ENCODE data around the gene TRIP11. TPM values are rescaled to one million over a fixed set of nuclear protein-coding genes. Genes with fewer than 3 reads are reported as not detected.

Gene TRIP11
- 37.4 TPM for total RNA-seq (2021; ENCODE audit: unreplicated experiment)
- polyA plus RNA-seq (2012): 6.1 and 6.2 TPM in 2 replicates
- Bru-seq, nascent RNA: percentile 81 among the genes with signal in this experiment
- BruChase-seq, experiment 1, labeled RNA remaining after a 6-hour chase: percentile 79 among the genes with signal in this experiment
- BruChase-seq, experiment 2, labeled RNA remaining after a 2-hour chase: percentile 79 among the genes with signal in this experiment
- long read RNA-seq, full-length matches to known transcripts: 1 of 46 reads
- long read RNA-seq, partial matches to known transcripts: 34 of 46 reads
- long read RNA-seq, other reads (novel, unspliced or antisense): 11 of 46 reads

DNA sequence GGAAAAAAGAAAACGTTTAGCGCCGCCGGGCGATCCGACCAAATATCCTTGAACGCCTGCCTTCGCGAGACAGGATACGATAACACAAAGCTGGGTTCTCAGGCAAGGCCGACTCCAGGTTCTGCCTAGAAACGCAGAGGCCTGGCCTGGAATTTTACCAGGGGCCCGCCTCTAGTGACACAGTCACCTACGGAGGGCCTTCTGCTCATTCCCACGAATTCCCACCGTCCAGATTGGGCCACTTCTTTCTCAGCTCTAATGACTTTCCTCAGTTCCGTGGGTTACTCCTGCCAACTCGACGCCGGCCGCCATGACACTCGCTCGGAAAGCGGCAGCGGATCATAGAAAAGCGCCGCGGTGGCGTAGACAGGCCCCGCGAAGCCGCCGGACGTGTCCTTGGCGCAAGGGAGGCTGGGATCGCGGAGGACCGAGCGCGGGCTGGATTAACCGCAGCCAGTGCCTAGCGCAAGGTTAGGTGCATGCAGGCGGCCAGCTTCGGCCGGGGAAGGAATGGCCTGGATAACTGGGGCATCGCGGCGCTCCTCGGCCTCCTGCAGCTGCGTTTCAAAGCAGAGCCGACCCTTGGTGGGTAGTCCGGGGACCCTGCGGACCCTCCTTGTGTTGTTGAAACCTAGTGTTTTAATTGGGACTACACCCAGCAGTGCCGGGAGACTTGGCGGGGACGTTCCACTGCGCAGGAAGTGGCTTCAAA, at the start of gene TRIP11:
Gene TRIP11, minus strand, starts transcription at position 341 of the 712 bp plus-strand sequence. CDS start 374 bp downstream, outside the sequence.
- intact Hi-C loops (cut with micrococcal nuclease): no loop called here
- RAD21 ChIA-PET (ENCODE audit: low non-redundant PET in 1 of 2, low total read pairs in 2 of 2, uncharacterized antibody in 2 of 2, unreplicated experiment in 2 of 2): no interaction called here
- Histone ChIP-seq H3K4me1 (ENCODE audit: control insufficient read depth in 1 of 2, insufficient read depth in 2 of 2, low read length in 2 of 2) (peaks cover 12 to 14% of the 10 kb centered on the region in 2 experiments), H3K79me2 (ENCODE audit: insufficient read depth, low read length) (peaks cover 57% of the 10 kb centered on the region), H3K4me3 (replicated peaks in 1 of 2; ENCODE audit: low read depth in 1 of 2, low read length in 2 of 2) (peak within 1 kb of the TSS; percentile 83 to 93), H3K9ac (ENCODE audit: low read length) (peak within 1 kb of the TSS; percentile 87), H3K36me3 (ENCODE audit: control insufficient read depth in 1 of 2, insufficient read depth in 2 of 2, low read length in 2 of 2) (no peaks in the 10 kb centered on the region), H3K9me2 (ENCODE audit: insufficient read depth) (no peaks in the 10 kb centered on the region), H3K4me2 (ENCODE audit: low read length) (peak within 1 kb of the TSS; percentile 99), H2AFZ (ENCODE audit: low read depth, low read length, poor library complexity, severe bottlenecking) (peak within 1 kb of the TSS; percentile 85), H3K27me3 (ENCODE audit: insufficient read depth, low read length) (no peaks in the 10 kb centered on the region), H3K9me3 (ENCODE audit: control insufficient read depth in 1 of 2, insufficient read depth in 1 of 2, low read depth in 1 of 2, low read length in 2 of 2) (no peaks in the 10 kb centered on the region), H4K20me1 (ENCODE audit: insufficient read depth) (no peaks in the 10 kb centered on the region), H3K27ac (ENCODE audit: low read depth, low read length) (peak within 1 kb of the TSS; percentile 94)
- ATAC-seq (peak; percentile 97), DNase-seq (ENCODE audit: low read depth, low spot score) (peak; percentile 87)
- CTCF ChIA-PET: interaction anchor here (0.6 to 1.0 kb wide), 3 partner anchors 13 to 67 kb away, joined by 3 to 4 read pairs (median 3); partner anchors contain the start of gene ATXN3
- POLR2A ChIA-PET: interaction anchor here (1.5 to 2.0 kb wide), 3 partner anchors 18 to 67 kb away, joined by 6 to 8 read pairs (median 6); partner anchors contain the start of gene ATXN3
- no TSS peak for BruUV-seq (replicated peaks)
- TF ChIP-seq MAX (IDR thresholded peaks at IDR 0.05) (peak; percentile 88), POLR2AphosphoS5 (IDR thresholded peaks at IDR 0.05; ENCODE audit: low read depth, low read length) (peak; percentile 93), REST (IDR thresholded peaks at IDR 0.05; ENCODE audit: low read depth) (no peak), ELF1 (IDR thresholded peaks at IDR 0.05; ENCODE audit: borderline replicate concordance, low read depth) (no peak), EZH2 (IDR thresholded peaks at IDR 0.05) (no peak), SP1 (IDR thresholded peaks at IDR 0.05; ENCODE audit: low read depth) (no peak; the same call in 1 of the 2 replicates), CBX3 (IDR thresholded peaks at IDR 0.05; ENCODE audit: low read depth) (0 out of 2 replicates have a peak, but pooled peaks have one; percentile 48), FOSL1 (IDR thresholded peaks at IDR 0.05; ENCODE audit: low read depth) (no peak), ZBTB33 (IDR thresholded peaks at IDR 0.05; ENCODE audit: extremely low read depth, insufficient replicate concordance, low read length) (no peak), EZH2phosphoT487 (IDR thresholded peaks at IDR 0.05; ENCODE audit: borderline replicate concordance) (no peak), CTCF (IDR thresholded peaks at IDR 0.05 in 2 of 3, conservative IDR thresholded peaks at IDR 0.05 in 1 of 3; ENCODE audit: borderline replicate concordance in 1 of 3, insufficient read depth in 1 of 3, low read depth in 2 of 3, low read length in 2 of 3) (no peak), CEBPB (IDR thresholded peaks at IDR 0.05; ENCODE audit: low read depth) (no peak), ATF3 (IDR thresholded peaks at IDR 0.05) (no peak), SRF (IDR thresholded peaks at IDR 0.05; ENCODE audit: low read depth) (no peak), JUND (IDR thresholded peaks at IDR 0.05) (no peak), YY1 (IDR thresholded peaks at IDR 0.05; ENCODE audit: extremely low read depth, insufficient replicate concordance, low read depth, low read length) (peak; percentile 95), SIN3A (IDR thresholded peaks at IDR 0.05; ENCODE audit: low read depth) (peak; percentile 65)

Measured in HCT116 (cell line).